SKM-1 treated with dmso at 0.1 percent for 144 hours (cell line): Measurements from ENCODE around the gene NTM.

ENCODE experiments used
- DNase-seq: peaks from one replicate; lab custom pipeline; 2025; ENCODE audit not compliant: unreplicated experiment; lab: John Stamatoyannopoulos, UW

Gene NTM

GRCh38 chr11:131849485-131849884, 479.1 kb downstream of the NTM start:
- DNase-seq: no peak

- DNase-seq: no peak
These were observed 480.1 kb downstream of the NTM start for GRCh38 chr11:131850507-131850906.

DNA sequence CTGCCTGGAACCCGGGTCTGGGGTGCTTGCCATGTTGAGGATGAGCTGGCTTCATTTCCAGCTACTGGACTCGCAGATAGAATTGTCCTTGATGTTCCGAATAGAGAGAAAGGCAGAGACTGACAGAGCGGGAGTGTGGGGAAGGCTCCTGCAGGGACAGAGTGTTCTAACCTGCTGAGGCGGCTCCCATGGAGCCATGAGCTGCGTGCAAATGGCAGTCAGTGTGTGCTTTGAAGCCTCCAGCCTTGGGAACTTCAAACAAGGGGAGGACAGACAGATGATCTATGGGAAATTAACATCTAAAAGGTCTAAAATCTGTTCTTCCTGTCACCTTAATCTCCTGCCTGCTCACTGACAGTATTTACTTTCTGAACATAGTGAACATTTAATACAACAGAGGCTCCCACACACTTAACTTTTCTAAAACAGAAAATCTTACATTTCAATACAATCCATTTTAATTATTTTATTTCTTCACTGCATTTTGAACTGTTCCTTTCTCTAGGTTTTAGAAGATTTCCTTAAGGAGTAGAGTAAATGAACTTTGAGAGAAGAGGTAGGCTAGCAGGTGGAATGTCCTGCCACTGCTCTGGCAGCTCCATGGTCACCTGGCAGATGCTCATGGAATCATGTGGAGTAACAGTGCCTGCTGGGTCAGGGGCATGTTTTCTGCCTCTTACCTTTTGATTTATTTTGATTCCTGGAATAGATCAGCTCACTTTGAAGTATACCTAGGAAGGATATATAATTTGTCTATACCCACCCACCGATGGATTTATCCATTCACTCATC, 481.7 kb downstream of the NTM start:
- no peak for DNase-seq

- DNase-seq: no peak
These were observed 482.3 kb downstream of the NTM start for GRCh38 chr11:131852757-131853156.

DNA sequence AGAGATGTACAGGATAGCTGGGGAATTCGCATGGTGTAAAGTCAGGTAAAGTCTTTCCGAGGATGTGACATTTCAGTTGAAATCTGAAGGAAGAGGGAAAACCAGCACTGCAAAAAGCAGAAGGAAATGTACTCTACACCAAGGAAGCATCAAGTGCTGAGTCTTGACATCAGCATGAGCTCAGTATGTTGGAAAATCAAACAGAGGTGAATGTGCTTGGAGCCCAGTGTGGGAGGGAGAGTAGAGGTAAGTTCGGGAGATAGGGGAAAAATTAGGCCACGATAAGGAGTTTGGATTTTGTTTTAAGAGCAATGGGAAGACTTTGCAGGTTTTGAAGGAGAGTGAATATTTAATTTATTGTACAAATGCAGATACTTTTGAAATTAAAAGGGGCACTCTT, 484.0 kb downstream of the NTM start:
- DNase-seq: no peak

DNA sequence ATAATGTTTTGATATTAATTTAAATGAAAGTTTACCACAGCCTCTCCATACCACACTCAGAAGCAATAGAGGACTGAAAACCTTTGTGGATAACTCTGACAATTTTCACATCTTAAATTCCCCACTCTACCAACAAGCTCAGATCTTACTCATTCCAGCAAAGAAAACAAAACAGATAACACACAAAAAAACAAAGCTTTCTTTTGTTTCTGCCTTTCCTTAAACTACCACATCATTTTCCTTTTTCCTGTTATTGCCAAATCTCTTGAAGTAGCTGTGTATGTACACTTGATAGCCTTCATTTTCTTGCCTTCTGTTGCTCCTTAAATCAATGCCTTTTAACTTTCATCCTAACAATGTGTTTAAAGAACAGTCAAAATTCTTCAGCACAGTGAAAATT, 484.9 kb downstream of the NTM start:
- DNase-seq: no peak

GRCh38 chr11:131857246-131857645, 486.8 kb downstream of the NTM start:
- DNase-seq: no peak

DNA sequence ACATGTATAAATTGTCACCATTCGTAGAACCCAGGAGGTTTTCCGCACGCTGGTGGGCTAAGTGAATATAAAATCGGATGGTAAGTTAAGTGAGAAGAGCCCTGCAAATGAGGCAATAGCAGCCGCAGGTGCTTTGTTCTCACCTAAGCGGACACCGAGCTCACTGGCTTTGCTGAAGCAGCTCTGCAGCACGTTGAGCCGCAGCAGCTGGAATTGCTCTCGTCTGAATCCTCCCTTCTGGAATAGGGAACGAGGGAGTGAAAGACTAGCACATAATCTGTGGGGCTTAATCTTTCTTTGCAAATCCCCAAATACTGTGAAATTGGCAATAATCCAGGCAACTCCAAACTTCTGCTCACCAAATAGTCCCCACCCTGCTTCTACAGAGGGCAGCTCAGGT, 488.1 kb downstream of the NTM start:
- DNase-seq: no peak

DNA sequence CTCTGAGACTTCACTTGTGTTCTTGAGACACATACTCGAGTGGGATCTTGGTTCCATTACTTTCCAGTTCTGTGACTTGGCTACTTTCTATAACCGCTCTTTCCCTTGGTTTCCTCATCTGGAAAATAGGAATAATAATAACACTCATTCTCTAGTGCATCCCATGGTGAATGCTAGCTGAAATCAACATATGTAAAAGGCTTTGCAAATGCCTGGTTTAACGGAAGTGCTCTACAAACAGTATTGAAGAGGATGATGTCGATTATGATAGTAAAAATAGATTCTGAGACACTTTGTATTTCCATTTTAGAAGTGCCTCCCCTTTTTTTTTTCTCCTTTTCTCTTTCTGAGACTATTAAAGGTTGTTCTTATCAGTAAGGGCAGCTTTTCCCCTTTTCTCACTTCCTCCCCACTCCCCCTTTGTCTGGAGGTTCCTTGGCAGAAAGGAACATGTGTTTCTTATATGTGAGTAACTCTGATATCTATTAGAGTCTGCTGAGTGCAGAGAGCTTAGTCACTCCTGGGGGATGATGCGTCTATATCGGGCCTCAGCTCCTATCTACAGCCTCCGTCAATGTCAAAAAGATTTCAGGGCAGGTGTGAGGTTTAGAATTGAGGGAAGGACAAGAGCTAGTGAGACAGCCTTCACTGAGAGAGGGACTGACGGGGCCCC, 489.3 kb downstream of the NTM start:
- no peak for DNase-seq

- no peak for DNase-seq
These were observed 493.8 kb downstream of the NTM start for GRCh38 chr11:131864228-131864627.

- DNase-seq: no peak
These were observed 495.4 kb downstream of the NTM start for GRCh38 chr11:131865860-131866259.

DNA sequence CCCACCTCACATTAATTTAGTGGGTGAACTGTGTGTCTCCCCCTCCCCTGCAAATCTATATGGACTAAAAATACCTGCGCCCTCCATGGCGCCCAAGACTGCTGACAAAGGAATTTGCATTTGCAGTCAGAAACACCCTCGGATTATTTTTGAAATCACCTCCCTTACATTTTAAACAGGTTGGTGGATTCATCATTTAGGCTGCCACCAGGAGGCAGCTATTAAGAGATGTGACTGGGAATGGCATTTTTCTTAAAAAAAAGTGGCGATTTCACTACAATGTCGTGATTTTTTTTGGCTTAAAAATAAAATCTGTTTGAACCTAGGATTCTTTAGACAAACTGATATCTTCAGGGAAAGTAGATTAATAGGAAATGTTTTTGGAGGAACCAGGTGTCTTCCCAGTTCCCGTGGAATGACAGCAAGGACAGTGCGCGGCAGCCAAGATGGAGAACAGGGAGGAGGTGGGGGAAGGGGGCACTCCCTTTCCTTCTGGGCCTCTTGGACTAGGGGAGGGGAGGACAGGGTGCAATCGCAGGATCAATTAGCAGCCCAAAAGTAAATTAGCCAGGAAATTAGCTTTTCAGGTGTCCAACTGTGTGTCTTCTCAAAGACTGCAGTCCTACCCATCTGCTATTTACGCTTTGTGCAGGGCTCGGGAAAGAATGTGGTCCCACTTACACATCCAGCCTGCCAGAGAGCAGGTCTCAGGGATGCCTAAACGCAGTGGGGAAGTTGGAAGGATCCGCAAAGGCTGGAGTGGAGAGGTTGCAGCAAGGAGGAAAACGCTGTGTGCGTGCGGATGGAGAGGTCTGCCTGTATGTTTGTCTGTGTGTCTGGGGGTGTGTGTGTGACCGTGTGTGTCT, 496.4 kb downstream of the NTM start:
- DNase-seq: no peak

DNA sequence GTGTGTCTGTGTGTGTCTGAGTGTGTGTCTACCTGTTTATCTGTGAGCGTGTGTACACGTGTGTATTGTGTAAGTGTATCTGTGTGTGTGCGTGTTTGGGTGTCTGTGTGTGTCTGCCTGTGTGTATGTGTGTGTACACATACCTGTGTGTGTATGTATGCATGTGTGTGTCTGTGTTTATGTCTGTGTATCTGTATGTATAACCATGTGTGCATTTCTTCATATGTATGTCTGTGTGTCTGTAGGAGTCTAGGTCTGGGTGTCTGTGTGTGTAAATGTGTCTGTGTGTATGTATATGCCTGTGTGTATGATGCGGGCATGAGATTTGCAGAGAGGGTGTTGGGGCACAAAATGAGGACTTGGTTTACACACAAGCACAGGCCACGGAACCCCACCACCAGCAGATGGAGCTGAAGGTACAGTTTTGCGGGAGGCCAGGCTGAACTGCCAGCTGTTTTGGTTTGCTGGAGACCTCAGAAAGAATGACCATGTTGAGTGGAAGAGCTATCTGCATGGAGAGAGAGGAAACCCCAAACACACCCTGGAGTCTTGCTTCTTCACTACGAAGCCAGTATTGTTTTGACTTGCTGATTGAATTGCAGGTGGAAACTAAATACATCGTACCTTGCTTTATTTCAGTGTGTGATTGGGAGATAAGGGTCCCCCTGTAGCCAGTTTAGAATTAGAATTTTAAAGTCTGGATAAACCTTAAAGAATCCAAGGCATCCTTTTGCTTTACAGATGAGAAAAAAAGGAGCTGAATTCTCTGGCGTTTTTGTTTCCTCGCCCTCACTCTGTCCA, 497.2 kb downstream of the NTM start:
- no peak for DNase-seq

DNA sequence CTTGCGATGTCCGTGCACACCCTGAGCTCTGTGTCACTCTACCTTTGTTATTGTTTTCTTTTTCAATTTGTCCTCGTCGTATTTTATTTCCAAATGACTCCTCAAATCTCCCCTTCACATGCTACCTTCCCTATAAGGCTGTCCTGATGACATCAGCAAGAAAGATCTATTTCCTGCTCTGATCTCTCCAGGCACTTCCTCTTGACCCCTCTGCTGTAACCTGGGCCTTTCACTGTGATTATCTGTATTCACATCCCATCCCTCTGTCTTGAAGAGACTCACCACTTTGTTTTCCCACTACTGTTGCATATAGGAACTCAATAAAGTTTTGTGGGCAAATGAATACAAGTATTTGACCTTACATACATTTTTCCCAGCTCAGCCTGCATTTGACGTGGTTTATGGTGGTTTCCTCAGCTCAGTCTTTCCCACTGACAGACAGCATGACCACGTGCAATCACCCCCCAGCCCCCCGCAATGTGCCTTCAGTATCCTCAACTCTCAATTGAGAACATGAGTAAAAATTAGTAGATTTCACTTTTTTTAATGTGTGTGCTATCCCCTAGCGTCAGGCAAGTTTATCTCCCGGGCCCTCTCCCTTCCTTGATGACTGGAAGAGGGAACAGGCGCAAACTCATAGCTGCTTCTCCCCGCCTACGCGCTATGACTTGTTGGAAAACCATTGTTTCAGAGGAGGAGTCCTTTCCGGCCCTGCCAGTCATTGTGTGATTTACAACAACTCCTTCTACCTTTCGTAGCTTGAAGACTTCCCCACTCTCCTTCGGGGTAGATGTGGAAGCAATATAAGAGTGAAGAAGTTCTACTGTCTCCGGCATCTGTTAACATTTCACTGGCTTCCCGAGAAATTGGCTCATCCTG, 498.5 kb downstream of the NTM start:
- no peak for DNase-seq

DNA sequence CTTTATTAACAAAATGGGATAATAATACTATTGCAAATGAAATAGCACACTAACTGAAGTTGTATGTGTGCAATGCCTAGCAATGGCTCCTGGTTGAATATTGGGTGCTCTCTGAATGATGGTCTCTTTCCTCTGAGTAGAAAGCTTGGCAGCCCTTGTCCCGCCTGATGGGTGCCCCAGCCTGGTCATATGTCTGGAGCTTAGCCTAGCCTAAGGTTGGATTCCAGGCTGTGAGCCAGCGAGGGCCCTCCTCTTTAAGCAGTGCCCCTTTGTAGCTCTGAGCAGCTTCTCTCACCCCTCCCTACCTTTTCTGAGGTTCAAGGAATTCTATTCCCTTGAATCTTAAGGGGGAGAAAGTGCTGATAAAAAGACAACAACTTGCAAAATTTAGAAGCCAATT, 499.9 kb downstream of the NTM start:
- DNase-seq: no peak

- no peak for DNase-seq
These were observed 500.6 kb downstream of the NTM start for GRCh38 chr11:131871006-131871405.

GRCh38 chr11:131874070-131874469, 503.7 kb downstream of the NTM start:
- no peak for DNase-seq

GRCh38 chr11:131875611-131876010, 505.2 kb downstream of the NTM start:
- DNase-seq: no peak

DNA sequence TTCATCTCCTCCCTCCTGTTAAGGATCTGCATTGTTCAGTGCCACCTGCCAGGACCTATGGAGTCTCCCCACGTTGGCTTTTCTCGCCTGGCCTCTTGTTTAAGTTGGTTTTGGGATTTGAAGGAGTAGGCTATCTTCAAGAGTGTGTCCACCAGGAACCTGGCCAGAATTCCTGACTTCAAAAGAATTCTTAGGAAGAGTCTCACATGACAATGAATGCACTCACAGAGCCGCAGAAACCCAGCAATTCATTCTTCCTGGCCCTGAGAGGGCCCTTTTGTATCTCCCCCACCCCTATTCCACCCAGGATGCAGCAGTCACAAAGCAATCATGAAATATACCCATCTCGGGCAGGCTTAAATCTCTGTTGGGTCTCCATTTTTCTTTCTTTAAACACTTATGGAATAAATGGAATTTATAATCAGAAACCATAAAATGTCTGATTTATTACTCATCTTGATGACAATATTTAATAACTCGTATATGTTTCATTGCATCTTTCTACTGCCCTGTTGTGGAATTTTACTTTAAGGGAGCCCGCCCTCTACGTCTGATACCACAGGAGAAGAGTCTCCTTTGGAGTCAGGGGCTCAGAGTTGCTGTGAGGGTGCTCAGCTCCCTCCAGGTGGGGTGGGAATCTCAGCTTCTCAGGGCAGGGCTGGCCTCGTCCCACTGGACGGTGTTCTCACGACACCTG, 507.0 kb downstream of the NTM start:
- no peak for DNase-seq
